HG03064 (cell line): Measurements from ENCODE around the gene FRMD4A.
"Not testable (repeated sequence)": the region's sequence is repeated elsewhere in the genome, so short reads cannot be mapped to it uniquely, and the experiment has no call there.

Source experiments
- ATAC-seq: cut with Tn5 transposase; IDR thresholded peaks from one replicate; pipeline ENCODE4 v1.9.1; 2021; ENCODE audit warnings: low read depth; ENCODE audit not compliant: unreplicated experiment

Gene FRMD4A

GRCh38 chr10:13969118-13969791 lies 361.5 kb downstream of the FRMD4A start:
- no peak for ATAC-seq

- ATAC-seq: no peak
Measured at GRCh38 chr10:13961853-13962252, 368.9 kb downstream of the FRMD4A start.

- ATAC-seq: no peak
Measured at GRCh38 chr10:13961097-13961496, 369.6 kb downstream of the FRMD4A start.

- no peak for ATAC-seq
Measured at GRCh38 chr10:13960603-13961002, 370.1 kb downstream of the FRMD4A start.

GRCh38 chr10:13959443-13960359 lies 371.0 kb downstream of the FRMD4A start:
- ATAC-seq: no peak

GRCh38 chr10:13957856-13958255 lies 372.9 kb downstream of the FRMD4A start:
- no peak for ATAC-seq

- ATAC-seq: no peak
Measured at GRCh38 chr10:13956826-13957225, 373.9 kb downstream of the FRMD4A start.

GRCh38 chr10:13955409-13956068 lies 375.2 kb downstream of the FRMD4A start:
- ATAC-seq: no peak

GRCh38 chr10:13954195-13954594 lies 376.5 kb downstream of the FRMD4A start:
- not testable (repeated sequence) for ATAC-seq

GRCh38 chr10:13953371-13953770 lies 377.4 kb downstream of the FRMD4A start:
- ATAC-seq: no peak

GRCh38 chr10:13950543-13950939 lies 380.2 kb downstream of the FRMD4A start:
- ATAC-seq: no peak

- no peak for ATAC-seq
Measured at GRCh38 chr10:13949844-13950542, 380.7 kb downstream of the FRMD4A start.

GRCh38 chr10:13946209-13946460 lies 384.6 kb downstream of the FRMD4A start:
- no peak for ATAC-seq

- no peak for ATAC-seq
Measured at GRCh38 chr10:13945390-13946208, 385.1 kb downstream of the FRMD4A start.

- ATAC-seq: no peak
Measured at GRCh38 chr10:13944823-13945222, 385.9 kb downstream of the FRMD4A start.

GRCh38 chr10:13943735-13944398 lies 386.9 kb downstream of the FRMD4A start:
- no peak for ATAC-seq

GRCh38 chr10:13942035-13942434 lies 388.7 kb downstream of the FRMD4A start:
- peak; percentile 53 for ATAC-seq

GRCh38 chr10:13939391-13939790 lies 391.3 kb downstream of the FRMD4A start:
- no peak for ATAC-seq

- no peak for ATAC-seq
Measured at GRCh38 chr10:13938950-13939349, 391.8 kb downstream of the FRMD4A start.

GRCh38 chr10:13936826-13937225 lies 393.9 kb downstream of the FRMD4A start:
- no peak for ATAC-seq
